C4-2B (cell line): ENCODE results near the gene ADAM15.

Experiments used
- CTCF ChIP-seq: fragments of 450-650 bp; conservative IDR thresholded peaks from 2 replicates; pipeline ENCODE4 v1.5.1; 2017; ENCODE audit warnings: mild to moderate bottlenecking
- ZFX ChIP-seq: fragments of 450-650 bp; IDR thresholded peaks from 2 replicates; pipeline ENCODE4 v1.6.1; 2017

- TF ChIP-seq CTCF (no peak), ZFX (no peak)
Measured at GRCh38 chr1:155083865-155084721, 33.0 kb downstream of the ADAM15 start.
